ENCODE results near the gene SHROOM4.

Gene SHROOM4

GRCh38 chrX:50648156-50648555 is 165.8 kb downstream of the SHROOM4 start:
- H3K4me3 ChIP-seq (ENCODE audit: low read depth, low read length): no peak overlapping the region
- no peak for TF ChIP-seq CTCF (IDR thresholded peaks at IDR 0.05; ENCODE audit: insufficient read depth, low read depth, low read length, missing control alignments)
- no peak for DNase-seq (ENCODE audit: low read depth)

- TF ChIP-seq CTCF (IDR thresholded peaks at IDR 0.05; ENCODE audit: insufficient read depth, low read depth, low read length, missing control alignments): no peak
- no peak for DNase-seq (ENCODE audit: low read depth)
- H3K4me3 ChIP-seq (ENCODE audit: low read depth, low read length): no peak overlapping the region
Measured at GRCh38 chrX:50644496-50644895, 169.5 kb downstream of the SHROOM4 start.

- TF ChIP-seq CTCF (IDR thresholded peaks at IDR 0.05; ENCODE audit: insufficient read depth, low read depth, low read length, missing control alignments): no peak
- H3K4me3 ChIP-seq (ENCODE audit: low read depth, low read length): no peak overlapping the region
- DNase-seq (ENCODE audit: low read depth): no peak
Measured at GRCh38 chrX:50643525-50644137, 170.4 kb downstream of the SHROOM4 start.

GRCh38 chrX:50638123-50638522 is 175.9 kb downstream of the SHROOM4 start:
- H3K4me3 ChIP-seq (ENCODE audit: low read depth, low read length): no peak overlapping the region
- no peak for TF ChIP-seq CTCF (IDR thresholded peaks at IDR 0.05; ENCODE audit: insufficient read depth, low read depth, low read length, missing control alignments)
- no peak for DNase-seq (ENCODE audit: low read depth)

GRCh38 chrX:50635817-50636365 is 178.1 kb downstream of the SHROOM4 start:
- H3K4me3 ChIP-seq (ENCODE audit: low read depth, low read length): no peak overlapping the region
- no peak for DNase-seq (ENCODE audit: low read depth)
- no peak for TF ChIP-seq CTCF (IDR thresholded peaks at IDR 0.05; ENCODE audit: insufficient read depth, low read depth, low read length, missing control alignments)

GRCh38 chrX:50635162-50635561 is 178.8 kb downstream of the SHROOM4 start:
- no peak for DNase-seq (ENCODE audit: low read depth)
- no peak for TF ChIP-seq CTCF (IDR thresholded peaks at IDR 0.05; ENCODE audit: insufficient read depth, low read depth, low read length, missing control alignments)
- no peak overlapping the region for H3K4me3 ChIP-seq (ENCODE audit: low read depth, low read length)

- H3K4me3 ChIP-seq (ENCODE audit: low read depth, low read length): no peak overlapping the region
- no peak for DNase-seq (ENCODE audit: low read depth)
- TF ChIP-seq CTCF (IDR thresholded peaks at IDR 0.05; ENCODE audit: insufficient read depth, low read depth, low read length, missing control alignments): no peak
Measured at GRCh38 chrX:50629774-50630173, 184.2 kb downstream of the SHROOM4 start.
